ENCODE results near the gene ZNF664.

Gene ZNF664

GRCh38 chr12:124040737-124041136, 67.7 kb downstream of the ZNF664 start:
- Histone ChIP-seq H3K4ac (ENCODE audit: low read depth in 1 of 2, low read length in 2 of 2) (no peak overlapping the region), H2BK5ac (ENCODE audit: low read depth, low read length, poor library complexity, severe bottlenecking) (no peak overlapping the region), H2AFZ (ENCODE audit: low read depth, low read length) (no peak overlapping the region), H2BK12ac (ENCODE audit: low read length in 2 of 2) (no peak overlapping the region), H3K9ac (ENCODE audit: low read length) (no peak overlapping the region), H3K4me3 (ENCODE audit: insufficient read depth in 1 of 2, low read depth in 1 of 2, low read length in 2 of 2) (no peak overlapping the region), H4K8ac (ENCODE audit: low read length) (no peak overlapping the region), H3K79me1 (replicated peaks; ENCODE audit: low read length, poor library complexity, severe bottlenecking) (peaks cover 2% of the 10 kb centered on the region), H3K18ac (ENCODE audit: low read depth in 1 of 2, low read length in 2 of 2) (no peak overlapping the region), H3K4me1 (ENCODE audit: control insufficient read depth, insufficient read depth, low read depth, low read length) (peaks cover 5% of the 10 kb centered on the region), H2AK5ac (ENCODE audit: low read length, severe bottlenecking) (no peak overlapping the region), H3K27me3 (ENCODE audit: control insufficient read depth in 1 of 2, insufficient read depth in 1 of 2, low read length in 2 of 2) (peaks cover 0 to 5% of the 10 kb centered on the region in 2 experiments), H2BK120ac (ENCODE audit: low read depth, low read length) (no peak overlapping the region), H2BK15ac (ENCODE audit: low read depth, poor library complexity, severe bottlenecking) (no peak overlapping the region), H3K14ac (ENCODE audit: low read length in 2 of 2) (no peak overlapping the region), H3K23ac (ENCODE audit: low read length in 2 of 2) (no peak overlapping the region), H4K91ac (ENCODE audit: low read length) (no peak overlapping the region), H3K4me2 (ENCODE audit: low read length, poor library complexity, severe bottlenecking) (no peak overlapping the region), H3K27ac (ENCODE audit: low read length, poor library complexity, severe bottlenecking) (no peak overlapping the region), H3K9me3 (ENCODE audit: control insufficient read depth, low read length) (no peaks in the 10 kb centered on the region), H3K36me3 (ENCODE audit: control insufficient read depth in 1 of 2, insufficient read depth in 2 of 2, low read depth in 1 of 2, low read length in 2 of 2) (no peaks in the 10 kb centered on the region)
- WGBS: 84% methylated on average over 2 of the region's 2 CpGs
- DNase-seq: no peak

- Histone ChIP-seq H2BK12ac (ENCODE audit: low read length in 2 of 2) (no peak overlapping the region), H3K4me3 (ENCODE audit: insufficient read depth in 1 of 2, low read depth in 1 of 2, low read length in 2 of 2) (no peak overlapping the region), H3K36me3 (ENCODE audit: control insufficient read depth in 1 of 2, insufficient read depth in 2 of 2, low read depth in 1 of 2, low read length in 2 of 2) (no peaks in the 10 kb centered on the region), H3K18ac (ENCODE audit: low read depth in 1 of 2, low read length in 2 of 2) (no peak overlapping the region), H3K14ac (ENCODE audit: low read length in 2 of 2) (peak overlapping the region in 1 of 2 experiments; percentile 3), H3K23ac (ENCODE audit: low read length in 2 of 2) (no peak overlapping the region), H3K9ac (ENCODE audit: low read length) (no peak overlapping the region), H3K4me2 (ENCODE audit: low read length, poor library complexity, severe bottlenecking) (no peak overlapping the region), H2BK120ac (ENCODE audit: low read depth, low read length) (no peak overlapping the region), H2AFZ (ENCODE audit: low read depth, low read length) (no peak overlapping the region), H3K4me1 (ENCODE audit: control insufficient read depth, insufficient read depth, low read depth, low read length) (peaks cover 5% of the 10 kb centered on the region), H4K8ac (ENCODE audit: low read length) (no peak overlapping the region), H3K9me3 (ENCODE audit: control insufficient read depth, low read length) (peaks cover under 1% of the 10 kb centered on the region), H3K79me1 (replicated peaks; ENCODE audit: low read length, poor library complexity, severe bottlenecking) (peaks cover under 1% of the 10 kb centered on the region), H3K27me3 (ENCODE audit: control insufficient read depth in 1 of 2, insufficient read depth in 1 of 2, low read length in 2 of 2) (peaks cover 0 to 5% of the 10 kb centered on the region in 2 experiments), H2AK5ac (ENCODE audit: low read length, severe bottlenecking) (no peak overlapping the region), H2BK15ac (ENCODE audit: low read depth, poor library complexity, severe bottlenecking) (no peak overlapping the region), H4K91ac (ENCODE audit: low read length) (no peak overlapping the region), H3K4ac (ENCODE audit: low read depth in 1 of 2, low read length in 2 of 2) (no peak overlapping the region), H3K27ac (ENCODE audit: low read length, poor library complexity, severe bottlenecking) (no peak overlapping the region), H2BK5ac (ENCODE audit: low read depth, low read length, poor library complexity, severe bottlenecking) (no peak overlapping the region)
- 96% methylated on average over 10 of the region's 10 CpGs for WGBS
- DNase-seq: no peak
Observed at GRCh38 chr12:124041907-124042306, 68.9 kb downstream of the ZNF664 start.

GRCh38 chr12:124044021-124044420, 71.0 kb downstream of the ZNF664 start:
- Histone ChIP-seq H3K18ac (ENCODE audit: low read depth in 1 of 2, low read length in 2 of 2) (no peak overlapping the region), H3K4me1 (ENCODE audit: control insufficient read depth, insufficient read depth, low read depth, low read length) (peaks cover 3% of the 10 kb centered on the region), H3K9ac (ENCODE audit: low read length) (no peak overlapping the region), H2BK120ac (ENCODE audit: low read depth, low read length) (no peak overlapping the region), H2BK15ac (ENCODE audit: low read depth, poor library complexity, severe bottlenecking) (no peak overlapping the region), H2BK12ac (ENCODE audit: low read length in 2 of 2) (no peak overlapping the region), H3K9me3 (ENCODE audit: control insufficient read depth, low read length) (peaks cover 15% of the 10 kb centered on the region), H3K36me3 (ENCODE audit: control insufficient read depth in 1 of 2, insufficient read depth in 2 of 2, low read depth in 1 of 2, low read length in 2 of 2) (no peaks in the 10 kb centered on the region), H2AFZ (ENCODE audit: low read depth, low read length) (no peak overlapping the region), H3K4ac (ENCODE audit: low read depth in 1 of 2, low read length in 2 of 2) (no peak overlapping the region), H4K8ac (ENCODE audit: low read length) (no peak overlapping the region), H2AK5ac (ENCODE audit: low read length, severe bottlenecking) (no peak overlapping the region), H3K27me3 (ENCODE audit: control insufficient read depth in 1 of 2, insufficient read depth in 1 of 2, low read length in 2 of 2) (peaks cover 0 to 5% of the 10 kb centered on the region in 2 experiments), H3K79me1 (replicated peaks; ENCODE audit: low read length, poor library complexity, severe bottlenecking) (no peaks in the 10 kb centered on the region), H2BK5ac (ENCODE audit: low read depth, low read length, poor library complexity, severe bottlenecking) (no peak overlapping the region), H3K27ac (ENCODE audit: low read length, poor library complexity, severe bottlenecking) (no peak overlapping the region), H3K4me3 (ENCODE audit: insufficient read depth in 1 of 2, low read depth in 1 of 2, low read length in 2 of 2) (no peak overlapping the region), H4K91ac (ENCODE audit: low read length) (no peak overlapping the region), H3K23ac (ENCODE audit: low read length in 2 of 2) (no peak overlapping the region), H3K14ac (ENCODE audit: low read length in 2 of 2) (no peak overlapping the region), H3K4me2 (ENCODE audit: low read length, poor library complexity, severe bottlenecking) (no peak overlapping the region)
- no peak for DNase-seq
- 92% methylated on average over 8 of the region's 8 CpGs for WGBS

- no peaks in the 10 kb centered on the region for H3K79me1 ChIP-seq (replicated peaks; ENCODE audit: low read length, poor library complexity, severe bottlenecking)
- no peak overlapping the region for H3K23ac ChIP-seq (ENCODE audit: low read length in 2 of 2)
- no peak overlapping the region for H4K8ac ChIP-seq (ENCODE audit: low read length)
- H2BK12ac ChIP-seq (ENCODE audit: low read length in 2 of 2): peak overlapping the region in 1 of 2 experiments; percentile 10
- no peak overlapping the region for H3K4me2 ChIP-seq (ENCODE audit: low read length, poor library complexity, severe bottlenecking)
- no peak overlapping the region for H3K4me3 ChIP-seq (ENCODE audit: insufficient read depth in 1 of 2, low read depth in 1 of 2, low read length in 2 of 2)
- H3K27me3 ChIP-seq (ENCODE audit: control insufficient read depth in 1 of 2, insufficient read depth in 1 of 2, low read length in 2 of 2): peaks cover 0 to 5% of the 10 kb centered on the region in 2 experiments
- H3K18ac ChIP-seq (ENCODE audit: low read depth in 1 of 2, low read length in 2 of 2): no peak overlapping the region
- no peak overlapping the region for H2AFZ ChIP-seq (ENCODE audit: low read depth, low read length)
- H2BK15ac ChIP-seq (ENCODE audit: low read depth, poor library complexity, severe bottlenecking): no peak overlapping the region
- H3K4me1 ChIP-seq (ENCODE audit: control insufficient read depth, insufficient read depth, low read depth, low read length): peaks cover 3% of the 10 kb centered on the region
- H3K4ac ChIP-seq (ENCODE audit: low read depth in 1 of 2, low read length in 2 of 2): no peak overlapping the region
- no peak overlapping the region for H3K27ac ChIP-seq (ENCODE audit: low read length, poor library complexity, severe bottlenecking)
- no peak overlapping the region for H4K91ac ChIP-seq (ENCODE audit: low read length)
- H3K14ac ChIP-seq (ENCODE audit: low read length in 2 of 2): no peak overlapping the region
- peaks cover 15% of the 10 kb centered on the region for H3K9me3 ChIP-seq (ENCODE audit: control insufficient read depth, low read length)
- no peak overlapping the region for H2BK5ac ChIP-seq (ENCODE audit: low read depth, low read length, poor library complexity, severe bottlenecking)
- no peak overlapping the region for H3K9ac ChIP-seq (ENCODE audit: low read length)
- DNase-seq: no peak
- no peak overlapping the region for H2AK5ac ChIP-seq (ENCODE audit: low read length, severe bottlenecking)
- H3K36me3 ChIP-seq (ENCODE audit: control insufficient read depth in 1 of 2, insufficient read depth in 2 of 2, low read depth in 1 of 2, low read length in 2 of 2): no peaks in the 10 kb centered on the region
- H2BK120ac ChIP-seq (ENCODE audit: low read depth, low read length): no peak overlapping the region
- WGBS: 56% methylated on average over 13 of the region's 15 CpGs
Observed at GRCh38 chr12:124044809-124045321, 71.8 kb downstream of the ZNF664 start.
